GM12874 (cell line): Measurements from ENCODE around the gene TOPAZ1.

ENCODE experiments used
- CTCF ChIP-seq: IDR thresholded peaks from 2 replicates; pipeline ENCODE4 v1.5.1; 2011; ENCODE audit warnings: low read depth, mild to moderate bottlenecking, control low read depth, low read length, moderate library complexity; ENCODE audit not compliant: insufficient read depth

The TOPAZ1 gene

GRCh38 chr3:44241706-44242105, at the start of gene TOPAZ1:
TSS of gene TOPAZ1 (plus strand) at chr3:44241886. CDS start at chr3:44242054, 168 bp downstream.
- TF ChIP-seq CTCF, result no peak

GRCh38 chr3:44198284-44199269, 43.1 kb upstream of the TOPAZ1 start:
- TF ChIP-seq CTCF, result peak; percentile 74

- TF ChIP-seq CTCF, result no peak
Observed at GRCh38 chr3:44206261-44206660, 35.4 kb upstream of the TOPAZ1 start.

GRCh38 chr3:44206862-44207652, 34.6 kb upstream of the TOPAZ1 start:
- TF ChIP-seq CTCF, result no peak

- no peak for TF ChIP-seq CTCF
Observed at GRCh38 chr3:44208086-44208485, 33.6 kb upstream of the TOPAZ1 start.

GRCh38 chr3:44208568-44208967, 33.1 kb upstream of the TOPAZ1 start:
- TF ChIP-seq CTCF, result no peak

- no peak for TF ChIP-seq CTCF
Observed at GRCh38 chr3:44210967-44211366, 30.7 kb upstream of the TOPAZ1 start.
